Choroid plexus epithelial cell (primary cell): Measurements from ENCODE around the gene RDH8.

ENCODE experiments used
- DNase-seq: peaks from one replicate; pipeline ENCODE4 v3.0.0-alpha.2; 2010; ENCODE audit warnings: low read depth
- H3K4me3 ChIP-seq: 2 replicates; pipeline ENCODE4 v1.5.1; 2011; ENCODE audit warnings: low read depth, mild to moderate bottlenecking, control low read depth, low read length, moderate library complexity
- CTCF ChIP-seq: conservative IDR thresholded peaks from 2 replicates; pipeline ENCODE4 v1.5.1; 2011; ENCODE audit warnings: low read depth, mild to moderate bottlenecking, control low read depth, inconsistent platforms, low read length, moderate library complexity

The RDH8 gene

GRCh38 chr19:9970481-9970880 lies 42.8 kb upstream of the RDH8 start:
- no peak for DNase-seq
- no peak for TF ChIP-seq CTCF
- no peak overlapping the region for H3K4me3 ChIP-seq

GRCh38 chr19:9971166-9971897 lies 42.0 kb upstream of the RDH8 start:
- TF ChIP-seq CTCF: no peak
- no peak for DNase-seq
- no peak overlapping the region for H3K4me3 ChIP-seq

- no peak for TF ChIP-seq CTCF
- no peak overlapping the region for H3K4me3 ChIP-seq
- DNase-seq: no peak
These were observed 41.2 kb upstream of the RDH8 start for GRCh38 chr19:9972103-9972502.

- H3K4me3 ChIP-seq: no peak overlapping the region
- DNase-seq: no peak
- no peak for TF ChIP-seq CTCF
These were observed 31.6 kb upstream of the RDH8 start for GRCh38 chr19:9981406-9982260.

- H3K4me3 ChIP-seq: no peak overlapping the region
- peak; percentile 19 for DNase-seq
- TF ChIP-seq CTCF: no peak
These were observed 26.4 kb upstream of the RDH8 start for GRCh38 chr19:9986787-9987281.

- no peak for DNase-seq
- no peak for TF ChIP-seq CTCF
- H3K4me3 ChIP-seq: no peak overlapping the region
These were observed 23.8 kb upstream of the RDH8 start for GRCh38 chr19:9989504-9989903.
